ENCODE measurements around the gene PRLH. TPM values are rescaled to one million over a fixed set of nuclear protein-coding genes. Genes with fewer than 3 reads are reported as not detected.
A peak's percentile ranks its signal among the peaks of the same experiment; 100 is the strongest.

Gene PRLH
- total RNA-seq, 1 experiment from 2014 or later: not detected

GRCh38 chr2:237564526-237565131 is 1.7 kb upstream of the PRLH start:
- DNase-seq (ENCODE audit: low spot score): no peak

GRCh38 chr2:237565974-237566373 is 400 bp upstream of the PRLH start:
- no peak for DNase-seq (ENCODE audit: low spot score)

DNA sequence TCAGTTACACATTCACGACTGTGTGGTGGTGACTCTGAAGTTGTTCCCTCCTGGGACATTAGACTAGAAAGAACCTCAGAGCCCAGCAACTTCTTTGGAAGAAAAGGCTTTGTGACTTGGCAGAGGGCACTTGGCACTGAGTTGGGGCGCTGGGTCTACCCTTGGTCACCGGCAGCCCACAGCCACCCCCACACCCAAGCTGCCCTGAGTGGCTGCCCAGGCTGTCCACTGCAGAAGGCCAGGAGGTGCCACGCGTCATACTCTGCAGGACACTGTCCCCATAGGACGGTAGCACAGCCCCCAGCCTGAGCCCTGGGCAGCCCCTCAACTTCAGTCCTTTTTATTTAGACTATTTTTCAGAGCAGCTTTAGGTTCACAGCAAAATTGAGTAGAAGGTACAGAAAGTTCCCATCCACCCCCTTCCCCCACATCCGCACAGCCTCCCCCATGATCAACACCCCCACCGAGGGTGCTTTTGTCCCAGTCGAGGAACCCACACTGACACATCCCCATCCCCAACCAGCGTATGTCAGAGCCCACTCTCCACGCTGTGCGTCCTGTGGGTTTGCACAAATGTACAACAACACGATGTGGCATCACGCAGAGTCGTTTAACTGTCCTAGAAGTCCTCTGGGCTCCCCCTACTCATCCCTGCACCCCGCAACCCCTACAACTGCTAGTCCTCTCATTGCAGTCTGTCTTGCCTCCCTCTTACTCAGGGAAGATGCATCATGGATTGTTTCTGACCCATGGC is 1.1 kb downstream of the PRLH start:
- no peak for DNase-seq (ENCODE audit: low spot score)

- DNase-seq (ENCODE audit: low spot score): no peak
These were observed 1.8 kb downstream of the PRLH start for GRCh38 chr2:237568121-237568660.

GRCh38 chr2:237569041-237569440 is 2.7 kb downstream of the PRLH start:
- no peak for DNase-seq (ENCODE audit: low spot score)

DNA sequence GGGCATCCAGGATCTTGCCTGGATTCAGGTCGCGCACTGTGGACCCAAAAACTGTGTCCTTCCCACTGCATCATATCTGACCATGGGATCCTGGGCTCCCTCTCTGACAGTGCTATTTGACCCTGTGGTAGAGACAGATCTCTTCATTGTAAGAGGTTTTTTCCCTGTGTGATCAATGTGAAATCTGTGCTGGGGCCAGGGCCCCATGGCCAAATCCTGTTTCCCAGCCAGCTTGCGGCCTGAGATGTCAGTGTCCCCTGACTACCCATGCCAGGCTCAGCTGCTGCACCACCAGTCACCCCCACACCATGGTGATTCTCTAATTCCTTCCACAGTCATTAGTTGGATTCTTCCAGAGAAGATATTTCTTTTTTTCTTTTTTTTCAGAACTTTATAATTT is 3.5 kb downstream of the PRLH start:
- no peak for DNase-seq (ENCODE audit: low spot score)

- no peak for DNase-seq (ENCODE audit: low spot score)
These were observed 4.5 kb downstream of the PRLH start for GRCh38 chr2:237570776-237571335.

GRCh38 chr2:237571551-237571950 is 5.2 kb downstream of the PRLH start:
- DNase-seq (ENCODE audit: low spot score): no peak

GRCh38 chr2:237572021-237572741 is 5.8 kb downstream of the PRLH start:
- DNase-seq (ENCODE audit: low spot score): peak; percentile 90

DNA sequence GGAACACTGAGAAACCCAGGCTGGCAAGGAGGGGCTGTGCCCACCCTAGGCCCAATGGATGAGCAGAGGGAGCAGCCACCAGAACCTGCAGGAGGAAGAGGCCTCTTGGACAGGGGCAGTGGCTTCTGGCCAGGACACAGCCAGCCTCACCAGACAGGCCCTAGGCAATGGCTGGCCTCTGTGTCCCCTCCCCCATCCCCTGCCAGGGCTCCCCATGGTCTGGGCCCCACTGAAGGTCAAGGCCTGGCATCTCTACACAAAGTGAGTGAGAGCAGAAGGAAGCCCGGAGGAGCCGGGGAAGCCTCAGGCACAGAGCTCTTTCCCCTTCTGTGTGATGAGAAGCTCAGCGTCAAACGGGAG is 6.3 kb downstream of the PRLH start:
- no peak for DNase-seq (ENCODE audit: low spot score)

DNA sequence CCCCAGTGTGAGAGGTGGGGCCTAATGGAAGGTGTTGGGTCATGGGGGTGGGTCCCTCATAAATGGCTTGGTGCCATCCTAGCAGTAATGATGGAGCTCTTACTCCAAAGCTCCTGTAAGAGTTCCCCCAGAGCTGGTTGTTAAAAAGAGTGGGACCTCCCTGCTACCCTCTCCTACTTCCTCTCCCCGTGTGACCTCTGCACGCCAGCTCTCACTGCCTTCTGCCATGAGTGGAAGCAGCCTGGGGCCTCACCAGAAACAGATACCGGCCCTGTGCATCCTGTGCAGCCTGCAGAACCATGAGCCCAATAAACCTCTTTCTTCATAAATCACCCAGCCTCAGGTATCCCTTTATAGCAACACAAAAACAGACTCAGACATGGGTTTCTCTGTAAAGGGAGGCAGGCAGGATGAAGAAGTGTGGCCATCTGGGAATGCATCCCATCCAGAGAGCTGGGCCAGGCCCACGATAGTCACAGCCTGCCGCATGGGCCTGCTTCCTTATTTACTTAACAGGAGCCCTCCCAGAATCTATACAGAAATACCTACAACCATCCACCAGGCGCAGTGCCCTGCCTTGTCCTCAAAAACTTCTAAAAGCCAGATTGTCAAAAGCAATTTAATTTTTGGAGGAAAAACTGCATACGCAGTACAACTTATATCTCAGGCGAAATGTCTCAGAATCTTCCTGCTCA is 7.5 kb downstream of the PRLH start:
- DNase-seq (ENCODE audit: low spot score): no peak

DNA sequence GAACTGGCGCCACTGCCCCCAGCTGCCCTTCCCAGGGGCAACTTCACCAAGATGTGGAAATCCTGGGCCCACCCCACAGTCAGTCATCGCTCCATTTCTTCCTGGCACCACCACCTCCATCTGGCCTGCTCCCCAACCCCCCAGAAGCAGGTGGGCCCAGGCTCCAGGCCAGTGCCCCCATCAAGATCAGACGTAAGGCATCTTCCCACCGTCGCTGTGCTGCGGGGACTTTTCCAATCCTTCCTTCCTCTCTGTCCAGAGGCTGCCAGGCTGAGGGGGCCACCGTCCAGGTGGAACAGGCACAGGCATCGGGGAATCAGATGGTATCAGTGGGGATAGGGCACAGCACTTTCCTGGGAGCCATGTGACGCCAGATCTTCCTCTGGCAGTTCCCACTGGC is 8.1 kb downstream of the PRLH start:
- DNase-seq (ENCODE audit: low spot score): no peak

DNA sequence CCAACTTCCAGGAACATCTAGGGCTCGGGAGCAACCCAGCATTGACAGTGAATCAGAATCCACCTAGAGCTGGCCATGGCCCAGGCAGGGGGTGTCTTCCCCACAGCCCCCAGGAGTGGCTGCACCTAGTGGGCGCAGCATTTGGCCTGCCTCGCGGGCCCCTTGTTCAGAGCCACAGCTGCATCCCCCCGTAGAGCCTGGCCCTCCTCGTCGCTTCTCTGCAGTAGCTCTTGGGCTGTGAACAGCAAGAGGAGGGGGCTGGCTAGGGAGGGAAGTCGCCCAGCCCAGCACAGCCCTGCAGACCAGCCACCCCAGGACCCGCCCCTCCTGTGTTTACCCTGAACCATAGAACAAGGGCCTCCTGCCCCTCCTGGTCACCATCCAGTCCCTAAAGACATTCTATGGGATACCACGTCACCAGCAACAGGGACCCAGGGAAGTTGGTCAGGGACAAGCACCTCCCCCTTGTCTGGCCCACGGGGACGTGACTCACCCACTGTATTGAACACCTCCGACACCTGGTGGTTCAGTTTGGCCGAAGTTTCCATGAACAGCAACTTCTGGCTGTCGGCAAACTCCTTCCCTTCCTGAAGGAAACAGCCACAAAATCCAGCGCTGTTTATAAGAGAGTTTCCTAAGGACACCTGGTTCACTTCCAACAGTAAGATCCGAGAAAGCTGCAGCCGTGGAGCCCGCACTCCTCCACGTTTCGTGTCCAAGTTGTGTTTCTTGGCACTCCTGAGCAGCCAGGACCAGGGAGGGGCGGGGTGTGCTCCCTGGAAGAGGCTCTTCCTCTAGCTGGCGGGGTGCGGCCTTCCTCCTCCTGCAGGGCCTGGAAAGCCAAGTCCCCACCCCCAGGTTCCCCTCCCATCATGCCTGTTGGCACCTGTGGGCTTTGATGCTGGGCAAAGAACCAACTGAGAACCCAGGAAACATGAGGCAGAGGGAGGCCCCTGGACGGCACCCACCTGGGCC is 8.8 kb downstream of the PRLH start:
- peak; percentile 81 for DNase-seq (ENCODE audit: low spot score)

DNA sequence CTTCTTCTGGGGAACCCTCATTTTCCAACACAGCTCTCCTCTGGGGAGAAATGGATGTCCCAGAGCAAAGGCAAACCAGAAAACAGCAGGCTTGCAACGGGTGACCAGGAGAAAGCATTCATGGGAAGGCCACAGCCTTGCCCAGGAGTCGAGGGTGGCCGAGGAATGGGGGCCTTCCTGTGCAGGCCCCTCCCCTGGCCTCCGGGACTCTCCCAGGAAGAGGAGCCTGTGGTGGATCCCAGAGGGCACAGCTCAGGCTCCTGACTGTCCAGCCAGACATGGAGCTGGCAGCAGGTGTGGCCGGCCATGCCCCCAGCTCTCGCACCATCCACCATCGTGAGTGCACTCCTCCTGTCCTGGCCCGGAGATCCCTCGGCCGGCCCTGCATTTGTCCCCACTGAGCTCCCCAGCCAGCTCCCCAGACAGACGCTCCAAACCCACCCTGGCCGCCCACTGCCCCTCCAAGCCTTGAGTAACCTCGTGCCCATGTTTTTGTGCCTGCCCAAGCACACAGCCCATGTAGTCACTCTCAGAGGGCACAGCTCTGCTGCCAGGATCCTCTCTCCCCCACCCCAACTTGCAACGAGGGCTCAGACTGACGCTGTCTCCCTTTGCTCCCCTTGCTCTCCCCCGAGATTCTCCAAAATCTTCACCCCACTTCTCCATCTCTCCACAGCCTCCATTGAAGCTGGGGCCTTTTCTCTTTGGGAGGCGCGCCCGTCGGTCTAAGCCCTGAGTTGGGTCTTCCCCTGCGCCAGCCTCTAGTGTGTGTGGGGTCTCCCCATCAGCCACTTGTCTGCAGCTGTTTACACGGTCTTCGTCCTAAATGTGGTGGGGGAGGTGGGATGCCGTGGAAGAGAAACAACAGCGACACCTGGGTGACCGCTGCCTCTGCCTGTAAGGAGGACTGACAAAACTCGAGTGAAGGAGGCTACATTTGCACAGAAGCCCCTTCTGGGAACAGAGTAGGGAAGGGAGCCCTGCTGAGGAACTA is 9.8 kb downstream of the PRLH start:
- no peak for DNase-seq (ENCODE audit: low spot score)

DNA sequence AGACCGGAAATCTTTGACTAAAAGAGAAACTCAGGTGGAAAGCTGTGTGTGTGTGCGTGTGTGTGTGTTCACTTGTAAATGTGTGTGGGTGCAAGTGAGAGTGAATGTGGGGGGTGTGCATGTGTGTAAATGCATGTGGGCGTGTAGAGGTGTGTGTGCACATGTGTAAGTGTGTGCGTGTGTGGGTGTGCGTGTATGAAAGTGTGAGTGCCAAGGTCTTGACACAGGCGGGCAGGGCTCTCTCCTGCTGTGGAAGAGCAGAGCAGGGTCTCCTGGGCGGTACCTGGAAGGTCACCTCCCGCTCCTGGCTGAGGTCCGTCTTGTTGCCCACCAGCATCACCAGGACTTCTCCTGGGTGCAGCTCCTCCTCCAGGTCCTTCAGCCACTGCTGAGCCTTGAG is 10.6 kb downstream of the PRLH start:
- DNase-seq (ENCODE audit: low spot score): no peak

GRCh38 chr2:237577458-237577857 is 11.1 kb downstream of the PRLH start:
- DNase-seq (ENCODE audit: low spot score): no peak

DNA sequence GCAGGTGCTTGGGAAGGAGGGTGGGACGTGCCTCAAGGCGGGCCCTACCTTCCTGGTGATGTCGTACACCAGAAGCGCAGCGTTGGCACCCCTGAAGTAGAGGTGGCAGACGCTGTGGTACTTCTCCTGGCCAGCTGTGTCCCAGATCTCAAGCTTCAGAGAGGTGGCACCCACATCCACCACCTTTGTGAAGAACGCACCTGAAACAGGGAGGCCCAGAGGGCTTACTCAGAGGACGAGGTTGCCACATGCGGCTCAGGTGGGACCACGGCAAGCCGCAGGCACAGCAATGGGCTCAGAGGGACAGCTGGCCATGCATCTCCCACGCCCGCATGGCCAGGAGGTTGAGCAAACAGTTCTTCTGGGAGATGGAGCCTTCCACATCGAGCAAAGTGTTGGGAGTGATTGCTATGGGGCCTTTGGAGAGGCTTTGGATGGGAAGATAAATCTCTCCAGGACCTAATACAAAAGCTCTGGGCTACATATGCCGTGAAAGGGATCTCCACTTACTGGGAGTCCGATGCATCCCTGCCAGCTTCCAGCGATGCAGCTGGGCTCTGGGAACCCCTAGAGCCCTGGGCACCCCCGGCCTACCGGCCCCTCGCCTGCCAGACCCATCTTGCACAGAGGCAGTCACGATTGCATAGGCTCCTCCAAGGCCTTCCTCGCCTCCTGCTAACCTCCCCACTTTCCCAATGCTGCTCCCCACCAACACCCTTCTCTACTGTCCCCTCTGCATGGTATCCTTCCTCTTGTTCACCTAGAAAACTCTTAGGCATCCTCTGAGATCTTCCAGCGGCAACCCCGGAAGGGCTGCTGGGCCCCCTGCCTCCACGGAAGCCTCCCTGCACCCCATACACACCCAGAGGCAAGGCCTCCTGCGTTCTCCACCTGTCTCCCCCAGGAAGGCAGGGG is 11.8 kb downstream of the PRLH start:
- no peak for DNase-seq (ENCODE audit: low spot score)

DNA sequence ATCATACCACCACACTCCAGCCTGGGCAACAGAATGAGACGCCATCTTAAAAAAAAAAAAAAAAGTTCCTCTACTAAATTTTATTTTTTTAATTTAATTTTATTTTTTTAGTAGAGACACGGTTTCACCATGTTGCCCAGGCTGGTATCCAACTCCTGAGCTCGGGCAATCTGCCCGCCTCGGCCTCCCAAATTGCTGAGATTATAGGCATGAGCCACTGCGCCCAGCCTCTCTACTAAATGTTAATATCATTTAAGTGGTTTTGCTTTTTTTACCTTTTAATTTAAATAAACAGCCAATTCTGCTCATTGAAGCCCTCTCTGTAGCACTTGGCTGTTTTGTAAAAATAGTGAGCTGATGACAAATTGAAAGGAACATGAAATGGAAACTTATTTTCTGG is 15.0 kb downstream of the PRLH start:
- DNase-seq (ENCODE audit: low spot score): no peak

Data from HT-29 (cell line).